OCI-LY1 (cell line): ENCODE measurements around the gene HSPA1B.

Experiments used
- H2AFZ ChIP-seq: fragments of 200-600 bp; sonication (generic), shearing (Covaris generic); 2 replicates; pipeline ENCODE4 v1.6.0; 2014; ENCODE audit warnings: antibody characterized with exemption, mild to moderate bottlenecking, low read length
- H3F3A ChIP-seq: fragments of 200-600 bp; sonication (generic), shearing (Covaris generic); 2 replicates; pipeline ENCODE4 v1.6.0; 2014; ENCODE audit warnings: mild to moderate bottlenecking, antibody characterized with exemption, low read length, moderate library complexity; ENCODE audit not compliant: insufficient read depth
- H3K27ac ChIP-seq: fragments of 200-600 bp; sonication (generic); 2 replicates; pipeline ENCODE4 v1.5.1; 2014; ENCODE audit warnings: low read length, mixed run types, mild to moderate bottlenecking, low read depth; ENCODE audit not compliant: poor library complexity, severe bottlenecking
- H3K27me3 ChIP-seq: fragments of 200-600 bp; sonication (generic); 2 replicates; pipeline ENCODE4 v1.6.0; 2014; ENCODE audit warnings: antibody characterized with exemption, mild to moderate bottlenecking, low read length, moderate library complexity; ENCODE audit not compliant: insufficient read depth
- H3K36me3 ChIP-seq: fragments of 200-600 bp; sonication (generic); 2 replicates; pipeline ENCODE4 v1.6.1; 2014; ENCODE audit warnings: mild to moderate bottlenecking, antibody characterized with exemption, low read length, moderate library complexity, mixed read lengths; ENCODE audit not compliant: insufficient read depth
- H3K4me1 ChIP-seq: fragments of 200-600 bp; sonication (generic); 2 replicates; pipeline ENCODE4 v1.5.1; 2014; ENCODE audit warnings: mild to moderate bottlenecking, low read length, moderate library complexity; ENCODE audit not compliant: insufficient read depth, severe bottlenecking
- H3K4me2 ChIP-seq: fragments of 200-600 bp; sonication (generic), shearing (Covaris generic); 2 replicates; pipeline ENCODE4 v1.6.1; 2014; ENCODE audit warnings: low read length
- H3K4me3 ChIP-seq: fragments of 200-600 bp; sonication (generic); 2 replicates; pipeline ENCODE4 v1.5.1; 2014; ENCODE audit warnings: low read length, low read depth, mild to moderate bottlenecking, mixed read lengths; ENCODE audit not compliant: poor library complexity, severe bottlenecking
- H3K79me2 ChIP-seq: fragments of 200-600 bp; shearing (Covaris generic); 2 replicates; pipeline ENCODE4 v1.6.1; 2016; ENCODE audit warnings: mixed run types, low read length, mixed read lengths; ENCODE audit not compliant: insufficient read depth
- H3K9ac ChIP-seq: fragments of 200-600 bp; sonication (generic), shearing (Covaris generic); 2 replicates; pipeline ENCODE4 v1.6.1; 2014; ENCODE audit warnings: mild to moderate bottlenecking, low read length, mixed read lengths
- H3K9me2 ChIP-seq: fragments of 200-600 bp; sonication (generic), shearing (Covaris generic); 2 replicates; pipeline ENCODE4 v1.6.1; 2014; ENCODE audit warnings: low read depth, mild to moderate bottlenecking, low read length, mixed read lengths
- H3K9me3 ChIP-seq: fragments of 200-600 bp; shearing (Covaris generic); 2 replicates; pipeline ENCODE4 v1.6.1; 2014; ENCODE audit warnings: low read length, mixed read lengths
- H4K20me1 ChIP-seq: fragments of 200-600 bp; sonication (generic), shearing (Covaris generic); 2 replicates; pipeline ENCODE4 v1.6.0; 2016; ENCODE audit warnings: mild to moderate bottlenecking, low read length; ENCODE audit not compliant: insufficient read depth
- CTCF ChIP-seq: fragments of 200-600 bp; sonication (generic), shearing (Covaris generic); IDR thresholded peaks from 2 replicates; pipeline ENCODE4 v1.5.1; 2017; ENCODE audit warnings: mild to moderate bottlenecking, antibody characterized with exemption, low read length, moderate library complexity, mixed read lengths
- EZH2 ChIP-seq: fragments of 200-600 bp; sonication (generic), shearing (Covaris generic); IDR thresholded peaks from 2 replicates; pipeline ENCODE4 v1.8.0; 2017; ENCODE audit warnings: borderline replicate concordance, mixed run types, mild to moderate bottlenecking, antibody characterized with exemption, low read length, moderate library complexity, mixed read lengths

The HSPA1B gene

GRCh38 chr6:31782126-31782855, 45.2 kb upstream of the HSPA1B start:
- Histone ChIP-seq H3K36me3 (peaks cover 96% of the 10 kb centered on the region), H3K9me3 (no peaks in the 10 kb centered on the region), H3K4me2 (no peak overlapping the region), H3K27ac (no peak overlapping the region), H3K79me2 (no peaks in the 10 kb centered on the region), H3K4me3 (no peak overlapping the region), H3K9ac (no peak overlapping the region), H3K27me3 (no peaks in the 10 kb centered on the region), H3F3A (no peaks in the 10 kb centered on the region), H3K4me1 (peaks cover 3% of the 10 kb centered on the region), H4K20me1 (no peaks in the 10 kb centered on the region), H3K9me2 (no peaks in the 10 kb centered on the region), H2AFZ (no peak overlapping the region)
- TF ChIP-seq EZH2 = no peak
- TF ChIP-seq CTCF = no peak

GRCh38 chr6:31784098-31784925, 43.2 kb upstream of the HSPA1B start:
- peaks cover 94% of the 10 kb centered on the region for H3K36me3 ChIP-seq
- H3F3A ChIP-seq = no peaks in the 10 kb centered on the region
- no peaks in the 10 kb centered on the region for H3K27me3 ChIP-seq
- H2AFZ ChIP-seq = no peak overlapping the region
- no peaks in the 10 kb centered on the region for H3K9me2 ChIP-seq
- no peaks in the 10 kb centered on the region for H3K9me3 ChIP-seq
- H3K79me2 ChIP-seq = no peaks in the 10 kb centered on the region; the same call in 1 of the 2 replicates
- H3K27ac ChIP-seq = no peak overlapping the region
- TF ChIP-seq EZH2 = no peak
- no peaks in the 10 kb centered on the region for H4K20me1 ChIP-seq
- no peak overlapping the region for H3K9ac ChIP-seq
- peaks cover 4% of the 10 kb centered on the region for H3K4me1 ChIP-seq
- no peak overlapping the region for H3K4me3 ChIP-seq
- H3K4me2 ChIP-seq = no peak overlapping the region

- H3K9me3 ChIP-seq = no peaks in the 10 kb centered on the region
- H3K4me2 ChIP-seq = no peak overlapping the region
- H3K27me3 ChIP-seq = no peaks in the 10 kb centered on the region
- no peaks in the 10 kb centered on the region for H4K20me1 ChIP-seq
- no peak overlapping the region for H3K4me3 ChIP-seq
- no peaks in the 10 kb centered on the region for H3K9me2 ChIP-seq
- peaks cover 90% of the 10 kb centered on the region for H3K36me3 ChIP-seq
- H3K4me1 ChIP-seq = peaks cover 10% of the 10 kb centered on the region
- no peak overlapping the region for H3K9ac ChIP-seq
- no peak overlapping the region for H2AFZ ChIP-seq
- TF ChIP-seq EZH2 (no peak), CTCF (no peak)
- H3K27ac ChIP-seq = no peak overlapping the region
- H3K79me2 ChIP-seq = no peaks in the 10 kb centered on the region; the same call in 1 of the 2 replicates
- H3F3A ChIP-seq = no peaks in the 10 kb centered on the region
These were observed 42.1 kb upstream of the HSPA1B start for GRCh38 chr6:31785475-31785874.
